ENCODE results near the gene ZNF273.

DNA sequence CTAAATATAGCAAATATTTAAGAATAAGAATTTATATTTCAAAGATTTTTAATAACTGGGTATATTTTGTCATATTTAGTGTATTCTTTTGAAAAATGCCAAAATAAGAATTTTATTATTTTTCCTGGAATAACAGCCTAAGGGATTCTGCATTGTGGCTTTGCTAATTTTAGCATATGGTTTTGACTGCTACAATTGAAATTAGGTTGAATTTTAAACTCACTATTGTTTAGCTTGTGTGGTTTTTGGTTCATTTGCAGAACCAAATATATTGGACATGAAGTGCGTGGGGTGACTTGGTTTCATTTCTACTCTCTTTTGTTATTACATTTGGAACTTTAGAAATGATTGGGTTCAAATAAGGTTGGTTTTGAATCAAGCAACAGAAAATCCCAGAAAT, 35.5 kb downstream of the ZNF273 start:
- TF ChIP-seq EZH2phosphoT487 (IDR thresholded peaks at IDR 0.05; ENCODE audit: borderline replicate concordance) (no peak), CTCF (conservative IDR thresholded peaks at IDR 0.05; ENCODE audit: low read length) (no peak)

All from Loucy (cell line).